Heart left ventricle (tissue), 16 donors: Measurements from ENCODE around the gene ADNP. TPM values are rescaled to one million over a fixed set of nuclear protein-coding genes. Genes with fewer than 3 reads are reported as not detected.
A peak's percentile ranks its signal among the peaks of the same experiment; 100 is the strongest.

Experiments used
- ATAC-seq, 4 donors: fragments of 200-7000 bp; cut with Tn5 transposase; one replicate each; pipeline ENCODE4 v1.9.1; 2020 to 2022; ENCODE audit warnings: moderate library complexity in 4 of 4, mild to moderate bottlenecking in 3 of 4, moderate number of reproducible peaks in 1 of 4
- DNase-seq, 5 donors: peaks; one replicate each; pipeline ENCODE4 v3.0.0-alpha.2; 2020
- H3K27ac ChIP-seq, 12 donors: fragments of 200-600 bp; sonication (generic) in 4 of 12; one replicate each; pipeline versions ENCODE4 v1.5.0 to v1.8.0; 2016 to 2022; ENCODE audit warnings: mild to moderate bottlenecking in 2 of 12
- H3K27me3 ChIP-seq, 9 donors: fragments of 200-600 bp; sonication (generic) in 2 of 9; one replicate each; pipeline versions ENCODE4 v1.5.1 to v1.8.0; 2016 to 2022; ENCODE audit warnings: mild to moderate bottlenecking in 3 of 9
- H3K36me3 ChIP-seq, 9 donors: fragments of 200-600 bp; sonication (generic) in 2 of 9; one replicate each; pipeline versions ENCODE4 v1.5.0 to v1.8.0; 2018 to 2022; ENCODE audit warnings: mild to moderate bottlenecking in 2 of 9
- H3K4me1 ChIP-seq, 12 donors: fragments of 200-600 bp; sonication (generic) in 4 of 12; one replicate each; pipeline versions ENCODE4 v1.5.0 to v1.8.0; 2016 to 2022; ENCODE audit warnings: mild to moderate bottlenecking in 3 of 12
- H3K4me3 ChIP-seq, 12 donors: fragments of 200-600 bp; sonication (generic) in 4 of 12; one replicate each; pipeline versions ENCODE4 v1.5.0 to v1.8.0; 2017 to 2022; ENCODE audit warnings: mild to moderate bottlenecking in 9 of 12, moderate library complexity in 4 of 12
- H3K9me3 ChIP-seq, 12 donors: fragments of 200-600 bp; sonication (generic) in 4 of 12; one replicate each; pipeline versions ENCODE4 v1.5.0 to v1.8.0; 2016 to 2022; ENCODE audit warnings: mild to moderate bottlenecking in 1 of 12
- POLR2A ChIP-seq, 2 donors: fragments of 450-650 bp; IDR thresholded peaks; one replicate each; pipeline ENCODE4 v1.6.1; 2017; ENCODE audit warnings: antibody characterized with exemption in 2 of 2, mild to moderate bottlenecking in 2 of 2, moderate library complexity in 2 of 2
- WGBS, 4 donors: extraction: QIAGEN DNeasy Blood & Tissue Kit in 2 of 4; methylation state at CpG; one replicate each; pipeline versions ENCODE4 v1.1.5 to v1.1.7; 2013 to 2018; 5-methylcytosine and 5-hydroxymethylcytosine counted together
- intact Hi-C, 10 donors: fragments of 100-400 bp; cut with DNase I; formaldehyde crosslinking; loops; one replicate each; pipeline versions ENCODE4 v1.11.1 to v1.14.2; 2022
- polyA plus RNA-seq, 2 donors: library from polyadenylated mRNA; stranded (reverse); fragments of 200-250 nt; gene quantifications; one replicate each; pipeline ENCODE4 v1.2.3, GENCODE V29; 2013
- total RNA-seq, 9 donors: library from RNA; depleted of rRNA in 2 of 9; stranded (reverse); fragments of >200 nt in 2 of 9; fragmentation: NEBNext Ultra II Directional in 3 of 9; extraction: Animal tissue kit (Norgen Biotek cat#: 25700) in 3 of 9; gene quantifications; one replicate each; pipeline versions ENCODE4 v1.1.0 to v1.2.4, GENCODE V29; 2016 to 2023
- TF ChIP-seq, protein P1 (sequence below), 12 donors: fragments of 200-600 bp; sonication (generic) in 4 of 12; IDR thresholded peaks; one replicate each; pipeline versions ENCODE4 v1.5.0 to v1.8.0; 2018 to 2022; ENCODE audit warnings: antibody characterized with exemption in 12 of 12, mild to moderate bottlenecking in 5 of 12
- donor health status: ischemic (EF 13 %, LVEDD 7.1; RV severe dilation, severe dysfunction).
- donor health status: healthy with polysubstance abuse.
- donor health status: DM: no; HTN: yes; CAD: no.
- donor health status: DM: no; HTN: no; CAD: no.
- donor health status: ischemic (EF 25% LVEDD 6.9; RV normal size, moderate dysfunction).
- donor health status: ischemic (EF 25% LVEDD 5.7; RV mildly dilated, moderate dysfunction).
- donor health status: healthy.
- donor health status: DM: yes; HTN: yes; CAD: no.
- donor health status: ischemic (EF 35%, LVEDD 5.7; RV mildly dilated, moderate dysfunction).
- donor health status: nonischemic (EF 11% LVEDD 7.7; RV severe dilation, severe dysfunction).
- donor health status: DM: yes; HTN: yes; CAD: no.
- donor health status: PGD.
- donor health status: ischemic (EF 29% LVEDD 5.4; RV normal size, mild dysfunction).
- donor health status: nonischemic (EF 23%, LVEDD 6.1; RV moderate dilation, normal function).

The ADNP gene
- total and polyA plus RNA-seq, 11 donors, result 18.1 to 50.6 (median 30.5) TPM

DNA sequence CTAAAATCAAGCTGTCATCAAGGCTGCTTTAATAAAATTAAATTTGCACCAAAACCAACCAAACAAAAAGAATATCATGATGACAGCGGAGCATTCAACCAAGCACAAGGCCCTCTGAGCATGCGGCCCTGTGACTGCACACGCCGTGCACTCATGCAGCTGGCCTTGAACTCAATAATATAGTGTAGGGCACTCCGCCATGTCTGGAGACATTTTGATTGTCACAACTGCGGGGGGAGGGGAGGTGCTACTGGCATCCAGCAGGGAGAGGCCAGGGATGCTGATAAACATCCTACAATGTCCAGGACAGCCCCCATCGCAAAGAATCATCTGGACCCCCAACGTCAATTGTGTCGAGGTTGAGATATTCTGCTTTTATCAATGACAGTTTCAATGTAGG is 37.1 kb upstream of the ADNP start:
- no peak overlapping the region for H3K27ac ChIP-seq
- H3K27me3 ChIP-seq, result peaks cover 0 to 3% (median 0%) of the 10 kb centered on the region in 9 donors
- DNase-seq (no peak), ATAC-seq (no peak)
- TF ChIP-seq, protein P1, sequence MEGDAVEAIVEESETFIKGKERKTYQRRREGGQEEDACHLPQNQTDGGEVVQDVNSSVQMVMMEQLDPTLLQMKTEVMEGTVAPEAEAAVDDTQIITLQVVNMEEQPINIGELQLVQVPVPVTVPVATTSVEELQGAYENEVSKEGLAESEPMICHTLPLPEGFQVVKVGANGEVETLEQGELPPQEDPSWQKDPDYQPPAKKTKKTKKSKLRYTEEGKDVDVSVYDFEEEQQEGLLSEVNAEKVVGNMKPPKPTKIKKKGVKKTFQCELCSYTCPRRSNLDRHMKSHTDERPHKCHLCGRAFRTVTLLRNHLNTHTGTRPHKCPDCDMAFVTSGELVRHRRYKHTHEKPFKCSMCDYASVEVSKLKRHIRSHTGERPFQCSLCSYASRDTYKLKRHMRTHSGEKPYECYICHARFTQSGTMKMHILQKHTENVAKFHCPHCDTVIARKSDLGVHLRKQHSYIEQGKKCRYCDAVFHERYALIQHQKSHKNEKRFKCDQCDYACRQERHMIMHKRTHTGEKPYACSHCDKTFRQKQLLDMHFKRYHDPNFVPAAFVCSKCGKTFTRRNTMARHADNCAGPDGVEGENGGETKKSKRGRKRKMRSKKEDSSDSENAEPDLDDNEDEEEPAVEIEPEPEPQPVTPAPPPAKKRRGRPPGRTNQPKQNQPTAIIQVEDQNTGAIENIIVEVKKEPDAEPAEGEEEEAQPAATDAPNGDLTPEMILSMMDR (IDR thresholded peaks at IDR 0.05), result no peak
- no peak for TF ChIP-seq POLR2A (IDR thresholded peaks at IDR 0.05)
- no peaks in the 10 kb centered on the region for H3K4me1 ChIP-seq
- H3K36me3 ChIP-seq, result no peaks in the 10 kb centered on the region
- intact Hi-C loops, result no loop called here
- no peaks in the 10 kb centered on the region for H3K9me3 ChIP-seq
- WGBS, 4 donors, result 67 to 77% (median 70%) methylated on average over 9 of the region's 9 CpGs
- no peak overlapping the region for H3K4me3 ChIP-seq

DNA sequence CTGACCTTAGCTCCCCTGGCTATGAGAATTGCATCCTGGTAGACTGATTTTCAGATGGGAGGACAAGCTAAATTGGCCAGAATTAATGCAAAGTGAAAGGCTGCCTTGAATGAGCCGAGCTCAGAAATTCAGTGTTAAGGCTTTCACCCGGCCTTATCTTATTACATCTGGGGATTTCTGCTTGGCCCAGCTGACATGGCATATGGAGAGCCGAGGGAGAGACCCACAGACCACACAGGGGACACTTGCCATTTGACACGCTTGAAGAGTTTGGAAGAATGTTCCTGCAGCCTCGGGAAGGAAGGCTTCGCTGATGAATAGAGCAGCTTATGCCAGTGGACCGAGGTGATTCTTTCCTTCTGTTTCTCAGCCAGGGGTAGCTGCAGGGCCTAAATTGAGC is 36.3 kb upstream of the ADNP start:
- Histone ChIP-seq H3K4me3 (no peak overlapping the region), H3K27ac (no peak overlapping the region), H3K36me3 (no peaks in the 10 kb centered on the region), H3K27me3 (peaks cover 0 to 3% (median 0%) of the 10 kb centered on the region in 9 donors), H3K9me3 (no peaks in the 10 kb centered on the region), H3K4me1 (no peaks in the 10 kb centered on the region)
- intact Hi-C loops, result no loop called here
- TF ChIP-seq POLR2A (IDR thresholded peaks at IDR 0.05), result no peak
- TF ChIP-seq, protein P1 (IDR thresholded peaks at IDR 0.05), result no peak
- no peak for DNase-seq
- no peak for ATAC-seq
- WGBS, 4 donors, result 37 to 52% (median 43%) methylated on average over 7 of the region's 7 CpGs

DNA sequence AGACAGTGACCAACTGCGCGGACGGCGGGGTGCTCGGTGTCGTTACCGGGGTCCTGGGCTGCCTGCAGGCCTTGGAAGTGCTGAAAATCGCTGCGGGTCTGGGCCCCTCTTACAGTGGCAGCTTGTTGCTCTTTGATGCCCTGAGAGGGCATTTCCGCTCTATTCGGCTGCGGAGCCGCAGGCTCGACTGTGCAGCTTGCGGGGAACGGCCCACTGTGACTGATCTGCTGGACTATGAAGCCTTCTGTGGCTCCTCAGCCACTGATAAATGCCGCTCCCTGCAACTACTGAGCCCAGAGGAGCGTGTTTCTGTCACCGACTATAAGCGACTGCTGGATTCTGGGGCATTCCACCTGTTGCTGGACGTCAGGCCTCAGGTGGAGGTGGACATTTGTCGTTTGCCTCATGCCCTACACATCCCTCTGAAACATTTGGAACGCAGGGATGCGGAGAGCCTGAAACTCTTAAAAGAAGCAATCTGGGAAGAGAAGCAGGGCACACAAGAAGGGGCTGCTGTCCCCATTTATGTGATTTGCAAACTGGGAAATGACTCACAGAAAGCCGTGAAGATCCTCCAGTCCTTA is 28.4 kb upstream of the ADNP start:
- Histone ChIP-seq H3K27ac (peak overlapping the region in 6 of 12 donors; percentile 86 to 98 (median 94)), H3K9me3 (peaks cover 0 to 7% (median 0%) of the 10 kb centered on the region in 12 donors), H3K4me3 (peak overlapping the region; percentile 70 to 97 (median 92)), H3K27me3 (no peaks in the 10 kb centered on the region), H3K4me1 (peaks cover 5 to 57% (median 43%) of the 10 kb centered on the region in 12 donors), H3K36me3 (peaks cover 0 to 25% (median 16%) of the 10 kb centered on the region in 9 donors)
- DNase-seq (no peak), ATAC-seq (peak in 1 of 4 donors; percentile 2)
- no peak for TF ChIP-seq POLR2A (IDR thresholded peaks at IDR 0.05)
- TF ChIP-seq, protein P1 (IDR thresholded peaks at IDR 0.05), result no peak
- 46 to 60% (median 55%) methylated on average over 17 to 25 of the region's 25 CpGs for WGBS, 4 donors
- intact Hi-C loops, result loop anchor here in 3 of 10 donors (2.0 to 5.0 kb wide), 2 partner anchors 29 to 167 kb away; partner anchors contain the start of gene ADNP (in 2 of the 3)

DNA sequence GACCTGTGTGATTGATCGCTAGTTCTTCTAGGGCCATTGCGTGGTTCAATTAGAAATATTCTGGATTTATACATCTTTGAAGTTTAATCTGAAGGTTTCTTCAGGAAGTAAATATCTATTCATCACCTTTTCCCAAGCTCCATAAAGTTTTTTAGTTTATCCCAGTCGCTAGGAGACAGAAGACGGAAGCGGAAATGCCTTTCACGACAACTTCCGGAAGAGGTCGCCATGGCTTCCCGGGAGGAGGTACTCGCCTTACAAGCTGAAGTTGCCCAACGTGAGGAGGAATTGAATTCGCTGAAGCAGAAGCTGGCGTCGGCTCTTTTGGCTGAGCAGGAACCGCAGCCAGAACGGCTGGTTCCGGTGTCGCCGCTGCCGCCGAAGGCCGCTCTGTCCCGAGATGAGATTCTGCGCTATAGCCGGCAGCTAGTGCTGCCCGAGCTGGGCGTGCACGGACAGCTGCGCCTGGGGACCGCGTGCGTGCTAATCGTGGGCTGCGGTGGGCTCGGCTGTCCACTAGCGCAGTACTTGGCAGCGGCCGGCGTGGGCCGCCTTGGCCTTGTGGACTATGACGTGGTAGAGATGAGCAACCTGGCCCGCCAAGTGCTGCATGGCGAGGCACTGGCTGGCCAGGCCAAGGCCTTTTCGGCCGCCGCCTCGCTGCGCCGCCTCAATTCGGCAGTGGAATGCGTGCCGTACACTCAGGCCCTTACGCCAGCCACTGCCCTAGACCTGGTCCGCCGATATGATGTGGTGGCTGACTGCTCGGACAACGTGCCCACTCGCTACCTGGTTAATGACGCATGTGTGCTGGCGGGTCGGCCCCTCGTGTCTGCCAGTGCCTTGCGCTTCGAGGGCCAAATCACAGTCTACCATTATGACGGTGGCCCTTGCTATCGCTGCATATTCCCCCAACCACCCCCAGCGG is 27.6 kb upstream of the ADNP start, which contains the start of gene MOCS3:
Gene MOCS3, plus strand, starts transcription at position 204 of the 928 bp plus-strand sequence. Its CDS starts 25 bp downstream, at position 229.
- intact Hi-C loops, result loop anchor here in 4 of 10 donors (1.0 to 5.0 kb wide), 3 partner anchors 28 to 167 kb away; partner anchors contain the start of gene ADNP (in 3 of the 4)
- 1 to 3% (median 1%) methylated on average over 51 to 67 of the region's 67 CpGs for WGBS, 4 donors

More for the DNA sequence above, 27.6 kb upstream of the ADNP start, which contains the start of gene MOCS3:
- DNase-seq (peak; percentile 83 to 87 (median 86)), ATAC-seq (peak; percentile 68 to 88 (median 84))
- Histone ChIP-seq H3K4me3 (peak within 1 kb of the TSS; percentile 70 to 97 (median 92)), H3K36me3 (peaks cover 0 to 32% (median 23%) of the 10 kb centered on the region in 9 donors), H3K9me3 (peaks cover 0 to 7% (median 0%) of the 10 kb centered on the region in 12 donors), H3K27me3 (no peaks in the 10 kb centered on the region), H3K4me1 (peaks cover 5 to 58% (median 45%) of the 10 kb centered on the region in 12 donors), H3K27ac (peak within 1 kb of the TSS; percentile 86 to 98 (median 92))
- TF ChIP-seq, protein P1 (IDR thresholded peaks at IDR 0.05), result peak in 2 of 12 donors; percentile 20 to 24
- peak in 1 of 2 donors; percentile 1 for TF ChIP-seq POLR2A (IDR thresholded peaks at IDR 0.05)
